Measurements from ENCODE around the gene CADPS2. TPM values are rescaled to one million over a fixed set of nuclear protein-coding genes. Genes with fewer than 3 reads are reported as not detected.

Gene CADPS2
- total RNA-seq, 1 experiment from 2014 or later, result 12.2 TPM

DNA sequence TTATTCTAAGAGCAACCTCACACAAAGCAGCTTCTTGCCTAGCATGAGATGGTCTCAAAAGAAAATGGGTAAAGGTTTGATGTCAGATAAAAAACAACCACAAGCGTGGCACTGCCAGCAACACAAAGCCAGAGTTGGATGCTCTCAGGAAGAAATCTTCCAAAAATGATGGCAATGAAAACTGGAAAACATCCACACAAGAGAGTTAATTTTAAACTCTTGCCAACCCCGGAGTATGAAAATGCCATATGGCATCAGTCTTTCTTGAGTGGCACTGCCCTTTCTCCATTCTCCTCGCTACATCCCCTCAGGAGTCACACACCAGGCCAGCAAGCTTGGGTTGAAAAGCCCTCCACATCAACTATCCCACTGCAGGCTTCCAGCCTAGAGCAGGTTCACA, 41.0 kb downstream of the CADPS2 start:
- no peaks in the 10 kb centered on the region for H3K27me3 Mint-ChIP-seq (ENCODE audit: low read depth)
- H3K27ac Mint-ChIP-seq, result no peak overlapping the region
- ChIA-PET CTCF (no interaction called here), POLR2A (no interaction called here)
- ATAC-seq, result no peak
- no peak overlapping the region for H3K4me3 Mint-ChIP-seq
- TF ChIP-seq NFATC4 (CRISPR knock-in tag; IDR thresholded peaks at IDR 0.05) (no peak), JUN (CRISPR knock-in tag; IDR thresholded peaks at IDR 0.05) (no peak), NR3C1 (CRISPR knock-in tag; conservative IDR thresholded peaks at IDR 0.05; ENCODE audit: low read depth) (no peak), ZNF416 (CRISPR knock-in tag; IDR thresholded peaks at IDR 0.05) (no peak), EMX1 (CRISPR knock-in tag; IDR thresholded peaks at IDR 0.05) (no peak), IRF2 (CRISPR knock-in tag; IDR thresholded peaks at IDR 0.05; ENCODE audit: borderline replicate concordance, low read depth) (no peak), MYBL2 (CRISPR knock-in tag; IDR thresholded peaks at IDR 0.05) (no peak), SMAD4 (CRISPR knock-in tag; IDR thresholded peaks at IDR 0.05) (no peak), RELA (CRISPR knock-in tag; IDR thresholded peaks at IDR 0.05; ENCODE audit: borderline replicate concordance) (no peak), ETV6 (CRISPR knock-in tag; IDR thresholded peaks at IDR 0.05) (no peak), TEAD1 (CRISPR knock-in tag; IDR thresholded peaks at IDR 0.05) (no peak), GRHL2 (CRISPR knock-in tag; IDR thresholded peaks at IDR 0.05; ENCODE audit: insufficient replicate concordance, severe bottlenecking) (no peak)
- TF ChIP-seq, protein P1, sequence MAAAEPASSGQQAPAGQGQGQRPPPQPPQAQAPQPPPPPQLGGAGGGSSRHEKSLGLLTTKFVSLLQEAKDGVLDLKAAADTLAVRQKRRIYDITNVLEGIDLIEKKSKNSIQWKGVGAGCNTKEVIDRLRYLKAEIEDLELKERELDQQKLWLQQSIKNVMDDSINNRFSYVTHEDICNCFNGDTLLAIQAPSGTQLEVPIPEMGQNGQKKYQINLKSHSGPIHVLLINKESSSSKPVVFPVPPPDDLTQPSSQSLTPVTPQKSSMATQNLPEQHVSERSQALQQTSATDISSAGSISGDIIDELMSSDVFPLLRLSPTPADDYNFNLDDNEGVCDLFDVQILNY (CRISPR knock-in tag; IDR thresholded peaks at IDR 0.05), result no peak
- TF ChIP-seq, protein P2, sequence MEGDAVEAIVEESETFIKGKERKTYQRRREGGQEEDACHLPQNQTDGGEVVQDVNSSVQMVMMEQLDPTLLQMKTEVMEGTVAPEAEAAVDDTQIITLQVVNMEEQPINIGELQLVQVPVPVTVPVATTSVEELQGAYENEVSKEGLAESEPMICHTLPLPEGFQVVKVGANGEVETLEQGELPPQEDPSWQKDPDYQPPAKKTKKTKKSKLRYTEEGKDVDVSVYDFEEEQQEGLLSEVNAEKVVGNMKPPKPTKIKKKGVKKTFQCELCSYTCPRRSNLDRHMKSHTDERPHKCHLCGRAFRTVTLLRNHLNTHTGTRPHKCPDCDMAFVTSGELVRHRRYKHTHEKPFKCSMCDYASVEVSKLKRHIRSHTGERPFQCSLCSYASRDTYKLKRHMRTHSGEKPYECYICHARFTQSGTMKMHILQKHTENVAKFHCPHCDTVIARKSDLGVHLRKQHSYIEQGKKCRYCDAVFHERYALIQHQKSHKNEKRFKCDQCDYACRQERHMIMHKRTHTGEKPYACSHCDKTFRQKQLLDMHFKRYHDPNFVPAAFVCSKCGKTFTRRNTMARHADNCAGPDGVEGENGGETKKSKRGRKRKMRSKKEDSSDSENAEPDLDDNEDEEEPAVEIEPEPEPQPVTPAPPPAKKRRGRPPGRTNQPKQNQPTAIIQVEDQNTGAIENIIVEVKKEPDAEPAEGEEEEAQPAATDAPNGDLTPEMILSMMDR (IDR thresholded peaks at IDR 0.05), result no peak
- TF ChIP-seq, protein P3, sequence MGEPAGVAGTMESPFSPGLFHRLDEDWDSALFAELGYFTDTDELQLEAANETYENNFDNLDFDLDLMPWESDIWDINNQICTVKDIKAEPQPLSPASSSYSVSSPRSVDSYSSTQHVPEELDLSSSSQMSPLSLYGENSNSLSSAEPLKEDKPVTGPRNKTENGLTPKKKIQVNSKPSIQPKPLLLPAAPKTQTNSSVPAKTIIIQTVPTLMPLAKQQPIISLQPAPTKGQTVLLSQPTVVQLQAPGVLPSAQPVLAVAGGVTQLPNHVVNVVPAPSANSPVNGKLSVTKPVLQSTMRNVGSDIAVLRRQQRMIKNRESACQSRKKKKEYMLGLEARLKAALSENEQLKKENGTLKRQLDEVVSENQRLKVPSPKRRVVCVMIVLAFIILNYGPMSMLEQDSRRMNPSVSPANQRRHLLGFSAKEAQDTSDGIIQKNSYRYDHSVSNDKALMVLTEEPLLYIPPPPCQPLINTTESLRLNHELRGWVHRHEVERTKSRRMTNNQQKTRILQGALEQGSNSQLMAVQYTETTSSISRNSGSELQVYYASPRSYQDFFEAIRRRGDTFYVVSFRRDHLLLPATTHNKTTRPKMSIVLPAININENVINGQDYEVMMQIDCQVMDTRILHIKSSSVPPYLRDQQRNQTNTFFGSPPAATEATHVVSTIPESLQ (CRISPR knock-in tag; IDR thresholded peaks at IDR 0.05), result no peak
- TF ChIP-seq, protein P4, sequence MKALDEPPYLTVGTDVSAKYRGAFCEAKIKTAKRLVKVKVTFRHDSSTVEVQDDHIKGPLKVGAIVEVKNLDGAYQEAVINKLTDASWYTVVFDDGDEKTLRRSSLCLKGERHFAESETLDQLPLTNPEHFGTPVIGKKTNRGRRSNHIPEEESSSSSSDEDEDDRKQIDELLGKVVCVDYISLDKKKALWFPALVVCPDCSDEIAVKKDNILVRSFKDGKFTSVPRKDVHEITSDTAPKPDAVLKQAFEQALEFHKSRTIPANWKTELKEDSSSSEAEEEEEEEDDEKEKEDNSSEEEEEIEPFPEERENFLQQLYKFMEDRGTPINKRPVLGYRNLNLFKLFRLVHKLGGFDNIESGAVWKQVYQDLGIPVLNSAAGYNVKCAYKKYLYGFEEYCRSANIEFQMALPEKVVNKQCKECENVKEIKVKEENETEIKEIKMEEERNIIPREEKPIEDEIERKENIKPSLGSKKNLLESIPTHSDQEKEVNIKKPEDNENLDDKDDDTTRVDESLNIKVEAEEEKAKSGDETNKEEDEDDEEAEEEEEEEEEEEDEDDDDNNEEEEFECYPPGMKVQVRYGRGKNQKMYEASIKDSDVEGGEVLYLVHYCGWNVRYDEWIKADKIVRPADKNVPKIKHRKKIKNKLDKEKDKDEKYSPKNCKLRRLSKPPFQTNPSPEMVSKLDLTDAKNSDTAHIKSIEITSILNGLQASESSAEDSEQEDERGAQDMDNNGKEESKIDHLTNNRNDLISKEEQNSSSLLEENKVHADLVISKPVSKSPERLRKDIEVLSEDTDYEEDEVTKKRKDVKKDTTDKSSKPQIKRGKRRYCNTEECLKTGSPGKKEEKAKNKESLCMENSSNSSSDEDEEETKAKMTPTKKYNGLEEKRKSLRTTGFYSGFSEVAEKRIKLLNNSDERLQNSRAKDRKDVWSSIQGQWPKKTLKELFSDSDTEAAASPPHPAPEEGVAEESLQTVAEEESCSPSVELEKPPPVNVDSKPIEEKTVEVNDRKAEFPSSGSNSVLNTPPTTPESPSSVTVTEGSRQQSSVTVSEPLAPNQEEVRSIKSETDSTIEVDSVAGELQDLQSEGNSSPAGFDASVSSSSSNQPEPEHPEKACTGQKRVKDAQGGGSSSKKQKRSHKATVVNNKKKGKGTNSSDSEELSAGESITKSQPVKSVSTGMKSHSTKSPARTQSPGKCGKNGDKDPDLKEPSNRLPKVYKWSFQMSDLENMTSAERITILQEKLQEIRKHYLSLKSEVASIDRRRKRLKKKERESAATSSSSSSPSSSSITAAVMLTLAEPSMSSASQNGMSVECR (CRISPR knock-in tag; IDR thresholded peaks at IDR 0.05; ENCODE audit: borderline replicate concordance), result no peak
- TF ChIP-seq, protein P5, sequence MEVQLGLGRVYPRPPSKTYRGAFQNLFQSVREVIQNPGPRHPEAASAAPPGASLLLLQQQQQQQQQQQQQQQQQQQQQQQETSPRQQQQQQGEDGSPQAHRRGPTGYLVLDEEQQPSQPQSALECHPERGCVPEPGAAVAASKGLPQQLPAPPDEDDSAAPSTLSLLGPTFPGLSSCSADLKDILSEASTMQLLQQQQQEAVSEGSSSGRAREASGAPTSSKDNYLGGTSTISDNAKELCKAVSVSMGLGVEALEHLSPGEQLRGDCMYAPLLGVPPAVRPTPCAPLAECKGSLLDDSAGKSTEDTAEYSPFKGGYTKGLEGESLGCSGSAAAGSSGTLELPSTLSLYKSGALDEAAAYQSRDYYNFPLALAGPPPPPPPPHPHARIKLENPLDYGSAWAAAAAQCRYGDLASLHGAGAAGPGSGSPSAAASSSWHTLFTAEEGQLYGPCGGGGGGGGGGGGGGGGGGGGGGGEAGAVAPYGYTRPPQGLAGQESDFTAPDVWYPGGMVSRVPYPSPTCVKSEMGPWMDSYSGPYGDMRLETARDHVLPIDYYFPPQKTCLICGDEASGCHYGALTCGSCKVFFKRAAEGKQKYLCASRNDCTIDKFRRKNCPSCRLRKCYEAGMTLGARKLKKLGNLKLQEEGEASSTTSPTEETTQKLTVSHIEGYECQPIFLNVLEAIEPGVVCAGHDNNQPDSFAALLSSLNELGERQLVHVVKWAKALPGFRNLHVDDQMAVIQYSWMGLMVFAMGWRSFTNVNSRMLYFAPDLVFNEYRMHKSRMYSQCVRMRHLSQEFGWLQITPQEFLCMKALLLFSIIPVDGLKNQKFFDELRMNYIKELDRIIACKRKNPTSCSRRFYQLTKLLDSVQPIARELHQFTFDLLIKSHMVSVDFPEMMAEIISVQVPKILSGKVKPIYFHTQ (CRISPR knock-in tag; IDR thresholded peaks at IDR 0.05), result no peak
- H3K9me3 Mint-ChIP-seq, result peaks cover 7% of the 10 kb centered on the region
- no peak for DNase-seq (ENCODE audit: low spot score)
- H3K4me1 Mint-ChIP-seq, result peaks cover 29% of the 10 kb centered on the region
- no peaks in the 10 kb centered on the region for H3K36me3 Mint-ChIP-seq

All from WTC11 (cell line).